ENCODE data around the gene PLEKHM3. TPM values are rescaled to one million over a fixed set of nuclear protein-coding genes. Genes with fewer than 3 reads are reported as not detected.

Gene PLEKHM3
- total and polyA plus RNA-seq, 2 of the 4 experiments (the other 2 are of a cell fraction) = 2.4 to 11.3 TPM

GRCh38 chr2:207987025-207987716, 38.2 kb downstream of the PLEKHM3 start:
- ATAC-seq (ENCODE audit: low read depth) = no peak

More at GRCh38 chr2:207987025-207987716, 38.2 kb downstream of the PLEKHM3 start:
- Histone ChIP-seq H3K4me1 (ENCODE audit: control insufficient read depth, insufficient read depth, low read length) (no peaks in the 10 kb centered on the region), H3K27ac (ENCODE audit: insufficient read depth, low read length) (no peak overlapping the region), H2AFZ (replicated peaks; ENCODE audit: low read length, poor library complexity) (no peak overlapping the region), H3K4me3 (ENCODE audit: insufficient read depth, low read depth, low read length) (no peak overlapping the region), H4K91ac (ENCODE audit: insufficient read depth, low read depth, low read length) (no peak overlapping the region), H4K8ac (ENCODE audit: low read depth in 2 of 2, low read length in 2 of 2) (no peak overlapping the region), H3K9me3 (ENCODE audit: control insufficient read depth, insufficient read depth, low read length) (no peaks in the 10 kb centered on the region), H3K18ac (ENCODE audit: low read depth, low read length) (no peak overlapping the region), H3K36me3 (ENCODE audit: control insufficient read depth, insufficient read depth, low read length) (no peaks in the 10 kb centered on the region), H3K14ac (replicated peaks; ENCODE audit: low read depth, low read length) (no peak overlapping the region), H3K56ac (ENCODE audit: extremely low read depth, insufficient read depth, low read length) (no peak overlapping the region), H3K4ac (ENCODE audit: low read depth, low read length) (no peak overlapping the region), H2BK20ac (ENCODE audit: low read depth, low read length) (no peak overlapping the region), H3K4me2 (ENCODE audit: low read depth, low read length) (no peak overlapping the region), H2BK5ac (ENCODE audit: low read depth, low read length, poor library complexity, severe bottlenecking) (no peak overlapping the region), H3K9me1 (ENCODE audit: insufficient read depth, low read length) (no peaks in the 10 kb centered on the region), H2BK120ac (ENCODE audit: low read depth, low read length) (no peak overlapping the region), H4K20me1 (ENCODE audit: insufficient read depth, low read length) (no peaks in the 10 kb centered on the region), H2BK15ac (ENCODE audit: low read depth, low read length) (no peak overlapping the region), H4K5ac (ENCODE audit: low read depth, low read length) (no peak overlapping the region), H3K79me1 (ENCODE audit: low read depth in 1 of 2, low read length in 2 of 2) (peaks cover 3 to 5% of the 10 kb centered on the region in 2 experiments; a peak in 2 of 4 replicates), H2AK9ac (replicated peaks; ENCODE audit: low read depth, low read length, poor library complexity) (no peak overlapping the region), H2AK5ac (ENCODE audit: low read depth, low read length) (no peak overlapping the region), H3K23ac (ENCODE audit: low read depth, low read length) (no peak overlapping the region), H3K9ac (ENCODE audit: low read depth, low read length) (no peak overlapping the region), H3K27me3 (ENCODE audit: control insufficient read depth, insufficient read depth, low read length) (no peaks in the 10 kb centered on the region)
- no TSS peak for BruUV-seq (replicated peaks)
- ChIA-PET CTCF (interaction anchor here (1.2 kb wide), 1 partner anchor 53 kb away, joined by 5 read pairs; no protein-coding TSS in a partner anchor), POLR2A (ENCODE audit: unreplicated experiment) (no interaction called here)
- intact Hi-C loops (cut with micrococcal nuclease) (no loop called here), dilution Hi-C loops (cut with HindIII; ENCODE audit: low sequenced_read_pairs, unreplicated experiment) (no loop called here), in situ Hi-C loops (cut with MboI; ENCODE audit: low sequenced_read_pairs) (no loop called here)
- no peak for DNase-seq
- 80% methylated on average over 1 of the region's 4 CpGs; no CpG with 5 or more reads in 1 of the 2 experiments for WGBS, 2 experiments (ENCODE audit: extremely low coverage in 2 of 2, insufficient read length in 1 of 2)
- TF ChIP-seq BHLHE40 (IDR thresholded peaks at IDR 0.05; ENCODE audit: low read depth, low read length) = no peak
- TF ChIP-seq CHD1 (IDR thresholded peaks at IDR 0.05; ENCODE audit: low read depth, low read length) = no peak
- TF ChIP-seq USF2 (IDR thresholded peaks at IDR 0.05; ENCODE audit: low read depth, low read length) = no peak
- TF ChIP-seq RAD21 (IDR thresholded peaks at IDR 0.05; ENCODE audit: low read length) = no peak
- no peak for TF ChIP-seq RCOR1 (IDR thresholded peaks at IDR 0.05; ENCODE audit: insufficient replicate concordance, low read length)
- TF ChIP-seq SMC3 (IDR thresholded peaks at IDR 0.05; ENCODE audit: low read depth, low read length) = no peak
- no peak for TF ChIP-seq RFX5 (IDR thresholded peaks at IDR 0.05; ENCODE audit: low read depth, low read length)
- no peak for TF ChIP-seq CTCF (conservative IDR thresholded peaks at IDR 0.05; ENCODE audit: low read depth, low read length)
- TF ChIP-seq CEBPB (IDR thresholded peaks at IDR 0.05; ENCODE audit: low read depth, low read length) = no peak
- no peak for TF ChIP-seq MAFK (IDR thresholded peaks at IDR 0.05; ENCODE audit: low read depth, low read length)
- TF ChIP-seq MXI1 (IDR thresholded peaks at IDR 0.05; ENCODE audit: borderline replicate concordance, low read depth, low read length) = no peak
- TF ChIP-seq MAZ (IDR thresholded peaks at IDR 0.05; ENCODE audit: borderline replicate concordance, low read depth, low read length) = no peak
- no peak for TF ChIP-seq NFE2L2 (IDR thresholded peaks at IDR 0.05; ENCODE audit: low read depth, low read length)
- TF ChIP-seq FOS (IDR thresholded peaks at IDR 0.05; ENCODE audit: low read depth, low read length) = no peak
- TF ChIP-seq ELK1 (IDR thresholded peaks at IDR 0.05; ENCODE audit: borderline replicate concordance, low read depth, low read length) = no peak
- TF ChIP-seq POLR2A (IDR thresholded peaks at IDR 0.05; ENCODE audit: low read depth, low read length) = no peak

All from IMR-90 (cell line).